Endothelial cell of umbilical vein (primary cell): Measurements from ENCODE around the gene ZFR. TPM values are rescaled to one million over a fixed set of nuclear protein-coding genes. Genes with fewer than 3 reads are reported as not detected.

Source experiments
- BruUV-seq: library from RNA; stranded (reverse); fragments of 400-500 nt; replicated peaks from 2 replicates; lab custom pipeline; 2021; lab: Mats Ljungman, UMichigan
- CTCF ChIA-PET: fragments of 300-600, 350-600 bp; sonication (Branson Sonifier 250); formaldehyde crosslinking; loops from one replicate; lab custom pipeline; 2021; ENCODE audit warnings: antibody characterized with exemption, inconsistent platforms; lab: Charles Lee
- POLR2A ChIA-PET: fragments of 300-600, 350-600 bp; sonication (Branson Sonifier 250); formaldehyde crosslinking; loops from one replicate; lab custom pipeline; 2021; ENCODE audit warnings: antibody characterized with exemption, inconsistent platforms; lab: Charles Lee
- DNase-seq: peaks from one replicate; pipeline ENCODE4 v3.0.0-alpha.2; 2011; ENCODE audit warnings: low read depth, low spot score
- FAIRE-seq: peaks from 2 replicates; lab custom pipeline; 2011; peaks lifted over from hg19 to GRCh38; lab: Jason Lieb, UNC
- H2AFZ ChIP-seq: 2 replicates; pipeline ENCODE4 v1.6.0; 2012; ENCODE audit warnings: low read depth, low read length, control low read depth, inconsistent platforms
- H3K27ac ChIP-seq: 2 replicates; pipeline ENCODE4 v1.5.1; 2011; ENCODE audit warnings: low read depth, mild to moderate bottlenecking, control low read depth, low read length, moderate library complexity; ENCODE audit not compliant: insufficient read depth
- H3K27me3 ChIP-seq, 2 experiments: 2 replicates each; pipeline versions ENCODE4 v1.6.0 to v1.6.1; 2011; ENCODE audit warnings: low read length in 2 of 2, mixed read lengths in 1 of 2; ENCODE audit not compliant: control insufficient read depth in 2 of 2, insufficient read depth in 2 of 2
- H3K36me3 ChIP-seq, 2 experiments: 2 replicates in 1 of 2; 3 replicates in 1 of 2; pipeline ENCODE4 v1.5.1; 2011; ENCODE audit warnings: low read length in 2 of 2, mild to moderate bottlenecking in 1 of 2, moderate library complexity in 1 of 2; ENCODE audit not compliant: control insufficient read depth in 2 of 2, insufficient read depth in 2 of 2; ENCODE audit errors: extremely low read depth in 1 of 2
- H3K4me1 ChIP-seq: 3 replicates; pipeline ENCODE4 v1.5.1; 2011; ENCODE audit warnings: mild to moderate bottlenecking, low read length; ENCODE audit not compliant: control insufficient read depth, insufficient read depth; ENCODE audit errors: extremely low read depth
- H3K4me2 ChIP-seq: 2 replicates; pipeline ENCODE4 v1.6.1; 2011; ENCODE audit warnings: low read length, control low read depth, mixed read lengths; ENCODE audit not compliant: insufficient read depth
- H3K4me3 ChIP-seq, 3 experiments: fragments of 200-600 bp in 1 of 3; sonication (generic), shearing (Covaris generic) in 1 of 3; replicated peaks in 1 of 3; 2 replicates each; pipeline ENCODE4 v1.5.1; 2011 to 2016; ENCODE audit warnings: control low read depth in 3 of 3, low read length in 3 of 3, mild to moderate bottlenecking in 2 of 3, inconsistent platforms in 1 of 3, low read depth in 1 of 3, moderate library complexity in 1 of 3; ENCODE audit not compliant: insufficient read depth in 1 of 3
- H3K79me2 ChIP-seq: 2 replicates; pipeline ENCODE4 v1.6.0; 2012; ENCODE audit warnings: low read length, inconsistent platforms; ENCODE audit not compliant: control insufficient read depth, insufficient read depth
- H3K9ac ChIP-seq: replicated peaks from 2 replicates; pipeline ENCODE3; 2011; ENCODE audit warnings: low read length, control low read depth; ENCODE audit not compliant: insufficient read depth; ENCODE audit errors: extremely low read depth
- H3K9me1 ChIP-seq: replicated peaks from 3 replicates; pipeline ENCODE4 v1.6.0; 2011; ENCODE audit warnings: mild to moderate bottlenecking, low read length; ENCODE audit not compliant: control insufficient read depth, insufficient read depth; ENCODE audit errors: extremely low read depth
- H3K9me3 ChIP-seq: replicated peaks from 2 replicates; pipeline ENCODE4 v1.5.1; 2012; ENCODE audit warnings: low read length, inconsistent platforms; ENCODE audit not compliant: control insufficient read depth, insufficient read depth
- H4K20me1 ChIP-seq: replicated peaks from 2 replicates; pipeline ENCODE3; 2011; ENCODE audit warnings: mild to moderate bottlenecking, low read length; ENCODE audit not compliant: control insufficient read depth, insufficient read depth; ENCODE audit errors: extremely low read depth
- FOS ChIP-seq: IDR thresholded peaks from 2 replicates; pipeline ENCODE4 v1.6.1; 2011; ENCODE audit warnings: mild to moderate bottlenecking, low read length, moderate library complexity, borderline replicate concordance; ENCODE audit not compliant: insufficient read depth
- JUN ChIP-seq: IDR thresholded peaks from 2 replicates; pipeline ENCODE4 v1.6.1; 2011; ENCODE audit warnings: borderline replicate concordance, low read depth; ENCODE audit not compliant: insufficient read length, insufficient read depth
- POLR2AphosphoS5 ChIP-seq: IDR thresholded peaks from 2 replicates; pipeline ENCODE4 v1.6.1; 2012; ENCODE audit warnings: low read depth, mild to moderate bottlenecking, control low read depth, low read length, moderate library complexity; ENCODE audit not compliant: insufficient read depth
- dilution Hi-C: fragments of 300-500 bp; cut with MboI; formaldehyde crosslinking; loops from one replicate; pipeline ENCODE4 v1.15.0; 2019; ENCODE audit warnings: low sequenced_read_pairs; ENCODE audit not compliant: extremely low pct_ligation_motif_present
- intact Hi-C: fragments of 100-400 bp; cut with micrococcal nuclease; formaldehyde crosslinking; loops from one replicate; pipeline ENCODE4 v1.10.0; 2022
- polyA plus RNA-seq, 4 experiments: library from polyadenylated mRNA; depleted of rRNA in 3 of 4; stranded (reverse) in 3 of 4; unstranded in 1 of 4; fragments of >200 nt; gene quantifications; 2 replicates each; pipeline versions ENCODE4 v1.2.1 to v1.2.3, GENCODE V29; 2011 to 2012; ENCODE audit warnings: missing spikeins in 1 of 4
- total RNA-seq: library from RNA; stranded (reverse); gene quantifications from 2 replicates; pipeline ENCODE4 v1.2.3, GENCODE V29; 2021

Gene ZFR
- total and polyA plus RNA-seq, 2 donors (not counting 3 experiments of a cell fraction or from before 2014, with no cell fraction given) = 60.1 to 79.4 TPM

- FAIRE-seq = no peak
- intact Hi-C loops = no loop called here
- H3K4me2 ChIP-seq = no peak overlapping the region
These were observed 82.0 kb downstream of the ZFR start for GRCh38 chr5:32362527-32362926.

GRCh38 chr5:32360906-32361305 lies 83.6 kb downstream of the ZFR start:
- no peaks in the 10 kb centered on the region for H3K79me2 ChIP-seq
- H3K9me1 ChIP-seq = no peaks in the 10 kb centered on the region
- no TSS peak for BruUV-seq
- H3K4me1 ChIP-seq = no peaks in the 10 kb centered on the region
- intact Hi-C loops = no loop called here
- CTCF ChIA-PET = no interaction called here
- TF ChIP-seq FOS (no peak), JUN (no peak)
- no peak overlapping the region for H3K27ac ChIP-seq
- DNase-seq (no peak), FAIRE-seq (no peak)
- H3K9ac ChIP-seq = no peak overlapping the region
- POLR2A ChIA-PET = no interaction called here
- peaks cover 3 to 31% of the 10 kb centered on the region in 2 experiments for H3K36me3 ChIP-seq
- H3K4me2 ChIP-seq = no peak overlapping the region
- dilution Hi-C loops = no loop called here
- H2AFZ ChIP-seq = no peak overlapping the region
- H3K9me3 ChIP-seq = no peaks in the 10 kb centered on the region
- H4K20me1 ChIP-seq = no peaks in the 10 kb centered on the region
- no peak overlapping the region for H3K4me3 ChIP-seq
- no peaks in the 10 kb centered on the region for H3K27me3 ChIP-seq

More at GRCh38 chr5:32362527-32362926, 82.0 kb downstream of the ZFR start:
- Histone ChIP-seq H3K27ac (no peak overlapping the region), H2AFZ (no peak overlapping the region), H3K9me1 (no peaks in the 10 kb centered on the region), H3K9ac (no peak overlapping the region), H4K20me1 (no peaks in the 10 kb centered on the region), H3K9me3 (no peaks in the 10 kb centered on the region), H3K4me1 (no peaks in the 10 kb centered on the region), H3K4me3 (no peak overlapping the region), H3K27me3 (no peaks in the 10 kb centered on the region), H3K79me2 (no peaks in the 10 kb centered on the region), H3K36me3 (peaks cover 4 to 29% of the 10 kb centered on the region in 2 experiments)
- no peak for DNase-seq
- ChIA-PET POLR2A (no interaction called here), CTCF (no interaction called here)
- dilution Hi-C loops = no loop called here
- no TSS peak for BruUV-seq
- TF ChIP-seq POLR2AphosphoS5 = no peak
